ENCODE results near the gene FCER2. TPM values are rescaled to one million over a fixed set of nuclear protein-coding genes. Genes with fewer than 3 reads are reported as not detected.

The FCER2 gene
- total RNA-seq, 1 donor: not detected

DNA sequence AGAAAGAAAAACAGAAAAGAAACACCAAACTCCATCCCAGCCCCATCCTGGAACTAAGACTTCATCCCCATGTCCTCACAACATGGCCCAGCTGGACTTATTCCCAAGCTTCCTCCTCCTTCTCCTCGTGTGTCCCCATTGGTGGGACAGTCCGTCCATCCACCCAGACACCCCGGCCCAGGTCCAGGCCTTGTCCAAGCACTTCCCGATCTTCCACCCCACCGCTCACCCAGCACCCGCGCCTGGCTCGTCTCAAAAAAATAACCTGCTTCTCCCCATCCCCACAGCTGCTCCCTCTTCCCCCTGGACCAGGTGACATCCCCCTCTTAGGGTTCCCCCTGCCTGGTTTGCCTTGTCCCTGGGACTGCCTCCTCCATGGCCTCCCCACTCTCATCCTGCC, 1.4 kb upstream of the FCER2 start:
- no peak for DNase-seq (ENCODE audit: low read depth)
- no peak for TF ChIP-seq CTCF (IDR thresholded peaks at IDR 0.05; ENCODE audit: insufficient read depth, low read depth, low read length)
- H3K4me3 ChIP-seq (ENCODE audit: low read depth, low read length): no peak overlapping the region

DNA sequence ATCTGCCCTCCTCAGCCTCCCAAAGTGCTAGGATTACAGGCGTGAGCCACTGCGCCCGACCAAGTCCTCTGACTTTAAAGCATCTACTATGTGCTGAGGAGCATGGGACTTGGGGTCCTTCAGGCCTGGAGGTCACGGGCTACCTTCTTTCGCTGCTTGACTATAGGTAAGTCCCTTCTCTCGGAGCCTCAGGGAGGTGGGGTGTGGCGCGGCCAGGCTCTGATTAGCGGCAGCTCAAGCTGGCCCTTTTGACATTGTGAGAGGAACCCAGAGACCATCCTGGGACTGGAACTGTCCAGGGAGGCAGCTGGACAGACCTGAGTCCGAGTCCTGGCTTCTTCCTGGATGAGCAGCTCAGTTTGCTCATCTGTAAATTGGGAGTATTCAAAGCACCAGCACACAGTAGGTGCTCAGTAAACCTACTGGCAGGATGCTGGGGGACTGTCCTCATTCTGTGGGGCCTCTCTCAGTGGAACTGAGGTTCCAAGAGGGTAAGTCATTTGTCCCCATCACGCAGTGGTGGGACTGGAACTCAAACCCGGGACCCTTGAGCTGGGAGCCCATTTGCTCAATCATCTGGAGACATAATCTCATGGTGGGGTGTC, 780 bp downstream of the FCER2 start:
- no peak for TF ChIP-seq CTCF (IDR thresholded peaks at IDR 0.05; ENCODE audit: insufficient read depth, low read depth, low read length)
- H3K4me3 ChIP-seq (ENCODE audit: low read depth, low read length): no peak overlapping the region
- no peak for DNase-seq (ENCODE audit: low read depth)

DNA sequence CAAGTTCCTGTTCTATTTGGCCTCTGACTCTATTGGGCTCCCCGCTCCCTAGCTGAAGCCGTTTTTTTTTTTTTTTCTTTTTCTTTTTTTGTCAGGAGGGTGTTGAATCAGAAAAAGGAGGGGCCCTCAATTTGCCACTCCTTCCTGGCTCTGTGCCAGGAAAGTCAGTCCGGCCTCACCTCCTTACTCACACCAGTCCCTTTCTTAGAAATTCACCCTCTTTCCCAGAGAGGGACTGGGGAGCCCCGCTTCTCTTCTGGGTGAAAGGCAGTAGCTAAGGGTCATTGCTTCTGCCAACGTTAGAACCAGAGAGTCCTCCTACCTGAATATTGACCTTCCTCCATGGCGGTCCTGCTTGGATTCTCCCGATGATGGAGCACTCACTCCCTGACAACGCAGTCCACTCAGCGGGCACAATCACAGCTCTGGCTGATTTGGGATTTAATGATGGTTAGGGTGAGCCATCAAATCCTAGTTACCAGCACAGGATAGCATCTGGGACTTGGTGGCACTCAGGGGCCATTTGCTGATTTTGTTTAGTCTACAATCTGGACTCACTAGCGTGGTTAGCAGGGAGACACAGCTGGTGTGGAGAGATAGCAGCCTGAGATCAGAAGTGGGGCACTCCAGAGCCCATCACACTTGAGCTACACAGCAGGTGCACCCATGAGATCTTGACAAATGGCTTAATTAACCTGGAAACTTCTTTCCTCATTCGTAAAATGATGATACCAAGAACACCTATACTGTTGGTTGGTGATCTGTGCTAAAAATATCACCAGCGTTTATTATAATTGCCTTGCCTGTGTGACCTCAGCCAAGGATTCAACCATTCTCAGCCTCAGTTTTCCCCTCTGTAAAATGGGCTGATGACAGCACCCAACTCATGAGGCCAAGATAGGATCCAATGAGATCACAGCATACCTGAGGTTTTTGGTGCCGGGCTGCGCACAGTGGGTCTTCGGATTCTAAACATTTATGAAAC, 2.2 kb downstream of the FCER2 start:
- no peak for TF ChIP-seq CTCF (IDR thresholded peaks at IDR 0.05; ENCODE audit: insufficient read depth, low read depth, low read length)
- DNase-seq (ENCODE audit: low read depth): no peak
- no peak overlapping the region for H3K4me3 ChIP-seq (ENCODE audit: low read depth, low read length)

DNA sequence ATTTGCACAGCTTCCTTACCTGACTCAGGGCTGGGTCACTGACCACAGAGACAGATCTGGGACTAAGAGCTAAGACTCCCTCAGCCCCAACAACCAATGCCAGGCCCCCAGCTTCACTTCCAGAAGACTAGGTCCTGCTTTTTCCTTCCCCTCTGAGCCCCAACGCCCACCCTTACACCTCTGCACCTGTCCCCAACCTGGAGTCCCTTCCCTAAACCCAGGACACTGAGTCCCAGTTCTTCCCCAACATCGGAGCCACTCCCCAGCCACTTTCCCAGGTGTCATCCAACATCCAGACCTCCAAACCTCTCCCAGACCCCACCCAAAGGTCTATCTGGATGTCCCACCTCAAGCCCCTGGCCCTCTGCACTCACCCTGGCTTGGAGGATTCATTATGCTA, 2.9 kb downstream of the FCER2 start:
- no peak overlapping the region for H3K4me3 ChIP-seq (ENCODE audit: low read depth, low read length)
- no peak for DNase-seq (ENCODE audit: low read depth)
- TF ChIP-seq CTCF (IDR thresholded peaks at IDR 0.05; ENCODE audit: insufficient read depth, low read depth, low read length): no peak

- no peak for TF ChIP-seq CTCF (IDR thresholded peaks at IDR 0.05; ENCODE audit: insufficient read depth, low read depth, low read length)
- DNase-seq (ENCODE audit: low read depth): no peak
- no peak overlapping the region for H3K4me3 ChIP-seq (ENCODE audit: low read depth, low read length)
Measured at GRCh38 chr19:7698583-7698982, 3.3 kb downstream of the FCER2 start.

DNA sequence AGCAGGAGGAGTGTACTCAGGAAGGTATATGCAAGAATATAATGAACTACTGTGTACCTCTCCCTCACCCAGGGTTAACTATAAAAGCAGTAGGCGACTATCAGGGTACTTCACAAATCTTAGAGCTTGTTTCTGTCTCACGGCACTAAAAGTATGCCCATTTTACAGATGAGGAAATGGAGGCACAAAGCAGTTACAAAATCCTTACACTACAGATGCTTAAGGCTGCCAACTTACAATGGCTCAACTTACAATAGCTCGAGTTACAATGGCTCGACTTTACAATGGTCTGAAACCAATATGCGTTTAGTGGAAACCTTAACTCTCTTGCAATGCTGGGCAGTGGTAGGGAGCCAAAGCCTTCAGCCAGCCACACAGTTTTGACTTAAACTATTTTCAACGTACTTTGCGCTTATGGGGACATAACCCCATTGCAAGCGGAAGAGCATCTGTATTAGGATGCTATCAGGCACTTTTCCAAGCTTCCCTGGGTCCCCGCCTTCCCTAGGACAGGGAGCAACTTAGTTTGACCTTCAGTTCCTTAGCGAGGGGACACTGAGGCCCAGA, 4.1 kb downstream of the FCER2 start:
- no peak overlapping the region for H3K4me3 ChIP-seq (ENCODE audit: low read depth, low read length)
- TF ChIP-seq CTCF (IDR thresholded peaks at IDR 0.05; ENCODE audit: insufficient read depth, low read depth, low read length): no peak
- DNase-seq (ENCODE audit: low read depth): no peak

Measured in fibroblast of villous mesenchyme (primary cell).